SK-N-SH treated with all-trans-retinoic acid at 6 μM for 48 hours (cell line): ENCODE data around the gene ELOVL7.

Source experiments
- ARNTL ChIP-seq: fragments of 450-650 bp; formaldehyde crosslinking; IDR thresholded peaks from 2 replicates; pipeline ENCODE4 v1.5.0; 2020; ENCODE audit warnings: low read depth, mild to moderate bottlenecking, moderate library complexity, borderline replicate concordance
- BACH2 ChIP-seq: fragments of 250-450 bp; sonication (Bioruptor Pico); IDR thresholded peaks from 2 replicates; pipeline ENCODE4 v1.9.0; 2021; ENCODE audit warnings: mild to moderate bottlenecking, borderline replicate concordance
- ESRRG ChIP-seq: fragments of 250-450 bp; sonication (Bioruptor Pico); IDR thresholded peaks from 2 replicates; pipeline ENCODE4 v1.6.1; 2021; ENCODE audit warnings: mild to moderate bottlenecking
- GLIS3 ChIP-seq: fragments of 250-450 bp; sonication (Bioruptor Pico); IDR thresholded peaks from 2 replicates; pipeline ENCODE4 v1.5.0; 2020; ENCODE audit warnings: mild to moderate bottlenecking, moderate library complexity
- RARB ChIP-seq: fragments of 250-450 bp; sonication (Bioruptor Pico); IDR thresholded peaks from 2 replicates; pipeline ENCODE4 v1.8.0; 2021; ENCODE audit warnings: mild to moderate bottlenecking, moderate library complexity
- TCF4 ChIP-seq: fragments of 250-450 bp; sonication (Bioruptor Pico); IDR thresholded peaks from 2 replicates; pipeline ENCODE4 v1.8.0; 2021; ENCODE audit warnings: mild to moderate bottlenecking, moderate library complexity, borderline replicate concordance
- ZNF8 ChIP-seq: fragments of 450-650 bp; formaldehyde crosslinking; IDR thresholded peaks from 2 replicates; pipeline ENCODE4 v1.5.0; 2020; ENCODE audit warnings: mild to moderate bottlenecking, moderate library complexity
- TF ChIP-seq, protein P1 (sequence below): fragments of 250-450 bp; sonication (Bioruptor Pico); IDR thresholded peaks from 2 replicates; pipeline ENCODE4 v1.8.0; 2020; ENCODE audit warnings: mild to moderate bottlenecking, moderate library complexity, borderline replicate concordance
- TF ChIP-seq, protein P2 (sequence below): fragments of 250-450 bp; sonication (Bioruptor Pico); IDR thresholded peaks from 2 replicates; pipeline ENCODE4 v1.5.0; 2020; ENCODE audit warnings: mild to moderate bottlenecking, moderate library complexity
- TF ChIP-seq, protein P3 (sequence below): fragments of 250-450 bp; sonication (Bioruptor Pico); IDR thresholded peaks from 2 replicates; pipeline ENCODE4 v1.8.0; 2021; ENCODE audit warnings: low read depth, mild to moderate bottlenecking, moderate library complexity, borderline replicate concordance

GRCh38 chr5:60738933-60739332 is 105.1 kb downstream of the ELOVL7 start:
- TF ChIP-seq, protein P1, sequence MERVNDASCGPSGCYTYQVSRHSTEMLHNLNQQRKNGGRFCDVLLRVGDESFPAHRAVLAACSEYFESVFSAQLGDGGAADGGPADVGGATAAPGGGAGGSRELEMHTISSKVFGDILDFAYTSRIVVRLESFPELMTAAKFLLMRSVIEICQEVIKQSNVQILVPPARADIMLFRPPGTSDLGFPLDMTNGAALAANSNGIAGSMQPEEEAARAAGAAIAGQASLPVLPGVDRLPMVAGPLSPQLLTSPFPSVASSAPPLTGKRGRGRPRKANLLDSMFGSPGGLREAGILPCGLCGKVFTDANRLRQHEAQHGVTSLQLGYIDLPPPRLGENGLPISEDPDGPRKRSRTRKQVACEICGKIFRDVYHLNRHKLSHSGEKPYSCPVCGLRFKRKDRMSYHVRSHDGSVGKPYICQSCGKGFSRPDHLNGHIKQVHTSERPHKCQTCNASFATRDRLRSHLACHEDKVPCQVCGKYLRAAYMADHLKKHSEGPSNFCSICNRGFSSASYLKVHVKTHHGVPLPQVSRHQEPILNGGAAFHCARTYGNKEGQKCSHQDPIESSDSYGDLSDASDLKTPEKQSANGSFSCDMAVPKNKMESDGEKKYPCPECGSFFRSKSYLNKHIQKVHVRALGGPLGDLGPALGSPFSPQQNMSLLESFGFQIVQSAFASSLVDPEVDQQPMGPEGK (CRISPR knock-in tag) = no peak
- TF ChIP-seq RARB (CRISPR knock-in tag) (no peak), ESRRG (CRISPR knock-in tag) (no peak), TCF4 (CRISPR knock-in tag) (no peak), BACH2 (CRISPR knock-in tag) (no peak), GLIS3 (no peak), ZNF8 (CRISPR knock-in tag) (no peak), ARNTL (CRISPR knock-in tag) (no peak)
- TF ChIP-seq, protein P2, sequence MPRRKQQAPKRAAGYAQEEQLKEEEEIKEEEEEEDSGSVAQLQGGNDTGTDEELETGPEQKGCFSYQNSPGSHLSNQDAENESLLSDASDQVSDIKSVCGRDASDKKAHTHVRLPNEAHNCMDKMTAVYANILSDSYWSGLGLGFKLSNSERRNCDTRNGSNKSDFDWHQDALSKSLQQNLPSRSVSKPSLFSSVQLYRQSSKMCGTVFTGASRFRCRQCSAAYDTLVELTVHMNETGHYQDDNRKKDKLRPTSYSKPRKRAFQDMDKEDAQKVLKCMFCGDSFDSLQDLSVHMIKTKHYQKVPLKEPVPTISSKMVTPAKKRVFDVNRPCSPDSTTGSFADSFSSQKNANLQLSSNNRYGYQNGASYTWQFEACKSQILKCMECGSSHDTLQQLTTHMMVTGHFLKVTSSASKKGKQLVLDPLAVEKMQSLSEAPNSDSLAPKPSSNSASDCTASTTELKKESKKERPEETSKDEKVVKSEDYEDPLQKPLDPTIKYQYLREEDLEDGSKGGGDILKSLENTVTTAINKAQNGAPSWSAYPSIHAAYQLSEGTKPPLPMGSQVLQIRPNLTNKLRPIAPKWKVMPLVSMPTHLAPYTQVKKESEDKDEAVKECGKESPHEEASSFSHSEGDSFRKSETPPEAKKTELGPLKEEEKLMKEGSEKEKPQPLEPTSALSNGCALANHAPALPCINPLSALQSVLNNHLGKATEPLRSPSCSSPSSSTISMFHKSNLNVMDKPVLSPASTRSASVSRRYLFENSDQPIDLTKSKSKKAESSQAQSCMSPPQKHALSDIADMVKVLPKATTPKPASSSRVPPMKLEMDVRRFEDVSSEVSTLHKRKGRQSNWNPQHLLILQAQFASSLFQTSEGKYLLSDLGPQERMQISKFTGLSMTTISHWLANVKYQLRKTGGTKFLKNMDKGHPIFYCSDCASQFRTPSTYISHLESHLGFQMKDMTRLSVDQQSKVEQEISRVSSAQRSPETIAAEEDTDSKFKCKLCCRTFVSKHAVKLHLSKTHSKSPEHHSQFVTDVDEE (CRISPR knock-in tag) = no peak
- TF ChIP-seq, protein P3, sequence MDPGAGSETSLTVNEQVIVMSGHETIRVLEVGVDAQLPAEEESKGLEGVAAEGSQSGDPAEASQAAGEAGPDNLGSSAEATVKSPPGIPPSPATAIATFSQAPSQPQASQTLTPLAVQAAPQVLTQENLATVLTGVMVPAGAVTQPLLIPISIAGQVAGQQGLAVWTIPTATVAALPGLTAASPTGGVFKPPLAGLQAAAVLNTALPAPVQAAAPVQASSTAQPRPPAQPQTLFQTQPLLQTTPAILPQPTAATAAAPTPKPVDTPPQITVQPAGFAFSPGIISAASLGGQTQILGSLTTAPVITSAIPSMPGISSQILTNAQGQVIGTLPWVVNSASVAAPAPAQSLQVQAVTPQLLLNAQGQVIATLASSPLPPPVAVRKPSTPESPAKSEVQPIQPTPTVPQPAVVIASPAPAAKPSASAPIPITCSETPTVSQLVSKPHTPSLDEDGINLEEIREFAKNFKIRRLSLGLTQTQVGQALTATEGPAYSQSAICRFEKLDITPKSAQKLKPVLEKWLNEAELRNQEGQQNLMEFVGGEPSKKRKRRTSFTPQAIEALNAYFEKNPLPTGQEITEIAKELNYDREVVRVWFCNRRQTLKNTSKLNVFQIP (CRISPR knock-in tag) = no peak
